DOHH2 (cell line): ENCODE data around the gene LCA5L.

Experiments
- EZH2phosphoT487 ChIP-seq: fragments of 200-600 bp; sonication (generic); IDR thresholded peaks from 2 replicates; pipeline ENCODE4 v1.6.1; 2017; ENCODE audit warnings: borderline replicate concordance, mild to moderate bottlenecking, antibody characterized with exemption, low read length, moderate library complexity, mixed read lengths
- TF ChIP-seq, protein P1 (sequence below): fragments of 200-600 bp; sonication (generic); IDR thresholded peaks from one replicate; pipeline ENCODE4 v1.5.1; 2014; ENCODE audit warnings: antibody characterized with exemption, mild to moderate bottlenecking, low read depth, low read length; ENCODE audit not compliant: poor library complexity, severe bottlenecking

DNA sequence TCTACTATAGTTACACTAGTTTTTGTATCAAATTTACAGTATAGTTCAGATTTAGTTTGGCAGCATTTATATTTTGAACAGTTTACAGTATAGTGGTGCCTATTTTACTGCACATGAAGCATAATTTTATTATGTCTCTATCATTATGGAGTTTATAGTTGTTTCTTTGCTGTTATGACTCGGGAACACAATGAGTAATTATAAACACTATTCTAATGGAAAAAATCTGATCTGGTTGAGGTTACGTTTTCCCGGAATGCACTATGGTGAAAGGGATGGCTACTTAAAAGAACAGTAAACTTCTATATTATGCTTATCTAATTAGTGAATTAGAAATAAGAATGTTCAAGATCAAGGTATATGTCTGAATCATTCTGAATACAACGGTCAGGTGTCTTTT lies 10.6 kb downstream of the LCA5L start:
- TF ChIP-seq, protein P1, sequence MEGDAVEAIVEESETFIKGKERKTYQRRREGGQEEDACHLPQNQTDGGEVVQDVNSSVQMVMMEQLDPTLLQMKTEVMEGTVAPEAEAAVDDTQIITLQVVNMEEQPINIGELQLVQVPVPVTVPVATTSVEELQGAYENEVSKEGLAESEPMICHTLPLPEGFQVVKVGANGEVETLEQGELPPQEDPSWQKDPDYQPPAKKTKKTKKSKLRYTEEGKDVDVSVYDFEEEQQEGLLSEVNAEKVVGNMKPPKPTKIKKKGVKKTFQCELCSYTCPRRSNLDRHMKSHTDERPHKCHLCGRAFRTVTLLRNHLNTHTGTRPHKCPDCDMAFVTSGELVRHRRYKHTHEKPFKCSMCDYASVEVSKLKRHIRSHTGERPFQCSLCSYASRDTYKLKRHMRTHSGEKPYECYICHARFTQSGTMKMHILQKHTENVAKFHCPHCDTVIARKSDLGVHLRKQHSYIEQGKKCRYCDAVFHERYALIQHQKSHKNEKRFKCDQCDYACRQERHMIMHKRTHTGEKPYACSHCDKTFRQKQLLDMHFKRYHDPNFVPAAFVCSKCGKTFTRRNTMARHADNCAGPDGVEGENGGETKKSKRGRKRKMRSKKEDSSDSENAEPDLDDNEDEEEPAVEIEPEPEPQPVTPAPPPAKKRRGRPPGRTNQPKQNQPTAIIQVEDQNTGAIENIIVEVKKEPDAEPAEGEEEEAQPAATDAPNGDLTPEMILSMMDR: no peak
- TF ChIP-seq EZH2phosphoT487: no peak
